Measurements from ENCODE around the gene PAQR7. TPM values are rescaled to one million over a fixed set of nuclear protein-coding genes. Genes with fewer than 3 reads are reported as not detected.

The PAQR7 gene
- total RNA-seq, 1 donor from 2014 or later: 9.3 TPM

GRCh38 chr1:25837262-25837875 lies 38.1 kb downstream of the PAQR7 start:
- TF ChIP-seq, protein P1, sequence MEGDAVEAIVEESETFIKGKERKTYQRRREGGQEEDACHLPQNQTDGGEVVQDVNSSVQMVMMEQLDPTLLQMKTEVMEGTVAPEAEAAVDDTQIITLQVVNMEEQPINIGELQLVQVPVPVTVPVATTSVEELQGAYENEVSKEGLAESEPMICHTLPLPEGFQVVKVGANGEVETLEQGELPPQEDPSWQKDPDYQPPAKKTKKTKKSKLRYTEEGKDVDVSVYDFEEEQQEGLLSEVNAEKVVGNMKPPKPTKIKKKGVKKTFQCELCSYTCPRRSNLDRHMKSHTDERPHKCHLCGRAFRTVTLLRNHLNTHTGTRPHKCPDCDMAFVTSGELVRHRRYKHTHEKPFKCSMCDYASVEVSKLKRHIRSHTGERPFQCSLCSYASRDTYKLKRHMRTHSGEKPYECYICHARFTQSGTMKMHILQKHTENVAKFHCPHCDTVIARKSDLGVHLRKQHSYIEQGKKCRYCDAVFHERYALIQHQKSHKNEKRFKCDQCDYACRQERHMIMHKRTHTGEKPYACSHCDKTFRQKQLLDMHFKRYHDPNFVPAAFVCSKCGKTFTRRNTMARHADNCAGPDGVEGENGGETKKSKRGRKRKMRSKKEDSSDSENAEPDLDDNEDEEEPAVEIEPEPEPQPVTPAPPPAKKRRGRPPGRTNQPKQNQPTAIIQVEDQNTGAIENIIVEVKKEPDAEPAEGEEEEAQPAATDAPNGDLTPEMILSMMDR (IDR thresholded peaks at IDR 0.05): peak; percentile 40
- Histone ChIP-seq H3K27me3 (ENCODE audit: low read depth) (no peaks in the 10 kb centered on the region), H3K9me3 (no peaks in the 10 kb centered on the region), H3K36me3 (peaks cover 22% of the 10 kb centered on the region), H3K4me1 (no peaks in the 10 kb centered on the region), H3K27ac (no peak overlapping the region), H3K4me3 (no peak overlapping the region)
- DNase-seq (no peak), ATAC-seq (peak in 1 of 2 donors; percentile 64)
- intact Hi-C loops (cut with DNase I): no loop called here

GRCh38 chr1:25836695-25837094 lies 38.8 kb downstream of the PAQR7 start:
- intact Hi-C loops (cut with DNase I): no loop called here
- H3K9me3 ChIP-seq: no peaks in the 10 kb centered on the region
- no peak overlapping the region for H3K27ac ChIP-seq
- H3K27me3 ChIP-seq (ENCODE audit: low read depth): no peaks in the 10 kb centered on the region
- H3K4me3 ChIP-seq: no peak overlapping the region
- H3K4me1 ChIP-seq: no peaks in the 10 kb centered on the region
- peaks cover 28% of the 10 kb centered on the region for H3K36me3 ChIP-seq
- TF ChIP-seq, protein P1 (IDR thresholded peaks at IDR 0.05): no peak
- DNase-seq (no peak), ATAC-seq (no peak)

DNA sequence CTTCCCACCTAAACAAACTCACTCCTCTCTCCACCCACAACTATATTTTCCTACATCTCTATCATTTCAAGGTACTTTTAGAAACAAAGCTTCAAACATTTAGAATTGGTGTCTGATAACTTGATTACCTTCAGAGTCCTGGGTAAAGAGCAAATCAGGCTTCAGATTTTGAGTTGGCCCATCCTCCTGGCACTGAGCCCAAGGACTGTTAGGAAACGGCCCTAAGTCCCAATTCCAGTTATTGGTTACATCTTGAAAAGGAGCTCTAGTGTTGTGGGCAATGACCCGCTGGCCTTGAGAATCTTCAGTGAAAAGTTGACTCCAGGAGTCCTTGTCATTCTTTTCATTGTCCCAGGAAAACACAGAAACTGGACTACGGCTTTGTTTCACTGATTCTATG lies 40.6 kb downstream of the PAQR7 start:
- no peaks in the 10 kb centered on the region for H3K27me3 ChIP-seq (ENCODE audit: low read depth)
- no peaks in the 10 kb centered on the region for H3K4me1 ChIP-seq
- DNase-seq (no peak), ATAC-seq (no peak)
- H3K9me3 ChIP-seq: no peaks in the 10 kb centered on the region
- H3K4me3 ChIP-seq: no peak overlapping the region
- TF ChIP-seq, protein P1 (IDR thresholded peaks at IDR 0.05): no peak
- peaks cover 46% of the 10 kb centered on the region for H3K36me3 ChIP-seq
- no peak overlapping the region for H3K27ac ChIP-seq
- intact Hi-C loops (cut with DNase I): no loop called here

GRCh38 chr1:25833158-25833557 lies 42.4 kb downstream of the PAQR7 start:
- H3K36me3 ChIP-seq: peaks cover 64% of the 10 kb centered on the region
- H3K9me3 ChIP-seq: no peaks in the 10 kb centered on the region
- H3K4me1 ChIP-seq: no peaks in the 10 kb centered on the region
- H3K4me3 ChIP-seq: no peak overlapping the region
- H3K27ac ChIP-seq: no peak overlapping the region
- TF ChIP-seq, protein P1 (IDR thresholded peaks at IDR 0.05): no peak
- intact Hi-C loops (cut with DNase I): no loop called here
- H3K27me3 ChIP-seq (ENCODE audit: low read depth): no peaks in the 10 kb centered on the region
- no peak for ATAC-seq
- no peak for DNase-seq

GRCh38 chr1:25832336-25833037 lies 43.0 kb downstream of the PAQR7 start:
- Histone ChIP-seq H3K4me1 (no peaks in the 10 kb centered on the region), H3K36me3 (peaks cover 70% of the 10 kb centered on the region), H3K9me3 (no peaks in the 10 kb centered on the region), H3K27me3 (ENCODE audit: low read depth) (no peaks in the 10 kb centered on the region), H3K4me3 (no peak overlapping the region), H3K27ac (no peak overlapping the region)
- intact Hi-C loops (cut with DNase I): no loop called here
- DNase-seq (no peak), ATAC-seq (no peak)
- TF ChIP-seq, protein P1 (IDR thresholded peaks at IDR 0.05): no peak

Data from lower lobe of right lung (tissue), 2 donors.